ENCODE results near the gene AP2B1.

- TF ChIP-seq, protein P1, sequence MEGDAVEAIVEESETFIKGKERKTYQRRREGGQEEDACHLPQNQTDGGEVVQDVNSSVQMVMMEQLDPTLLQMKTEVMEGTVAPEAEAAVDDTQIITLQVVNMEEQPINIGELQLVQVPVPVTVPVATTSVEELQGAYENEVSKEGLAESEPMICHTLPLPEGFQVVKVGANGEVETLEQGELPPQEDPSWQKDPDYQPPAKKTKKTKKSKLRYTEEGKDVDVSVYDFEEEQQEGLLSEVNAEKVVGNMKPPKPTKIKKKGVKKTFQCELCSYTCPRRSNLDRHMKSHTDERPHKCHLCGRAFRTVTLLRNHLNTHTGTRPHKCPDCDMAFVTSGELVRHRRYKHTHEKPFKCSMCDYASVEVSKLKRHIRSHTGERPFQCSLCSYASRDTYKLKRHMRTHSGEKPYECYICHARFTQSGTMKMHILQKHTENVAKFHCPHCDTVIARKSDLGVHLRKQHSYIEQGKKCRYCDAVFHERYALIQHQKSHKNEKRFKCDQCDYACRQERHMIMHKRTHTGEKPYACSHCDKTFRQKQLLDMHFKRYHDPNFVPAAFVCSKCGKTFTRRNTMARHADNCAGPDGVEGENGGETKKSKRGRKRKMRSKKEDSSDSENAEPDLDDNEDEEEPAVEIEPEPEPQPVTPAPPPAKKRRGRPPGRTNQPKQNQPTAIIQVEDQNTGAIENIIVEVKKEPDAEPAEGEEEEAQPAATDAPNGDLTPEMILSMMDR (conservative IDR thresholded peaks at IDR 0.05; ENCODE audit: low read length), result no peak
- no peak for TF ChIP-seq EZH2phosphoT487 (IDR thresholded peaks at IDR 0.05; ENCODE audit: borderline replicate concordance, low read depth, low read length)
Observed at GRCh38 chr17:35745246-35745645, 158.1 kb downstream of the AP2B1 start.
